DMS153 treated with DMSO at 0.1 percent for 48 hours (cell line): ENCODE measurements around the gene CPED1.
"Not testable (repeated sequence)": the region's sequence is repeated elsewhere in the genome, so short reads cannot be mapped to it uniquely, and the experiment has no call there.

ENCODE experiments used
- DNase-seq: peaks from one replicate; lab custom pipeline; 2025; ENCODE audit not compliant: unreplicated experiment; lab: John Stamatoyannopoulos, UW

CPED1 gene

GRCh38 chr7:121017586-121017985 is 29.1 kb downstream of the CPED1 start:
- DNase-seq = no peak

- DNase-seq = no peak
Measured at GRCh38 chr7:121019018-121019417, 30.5 kb downstream of the CPED1 start.

GRCh38 chr7:121020249-121020988 is 31.9 kb downstream of the CPED1 start:
- DNase-seq = no peak

DNA sequence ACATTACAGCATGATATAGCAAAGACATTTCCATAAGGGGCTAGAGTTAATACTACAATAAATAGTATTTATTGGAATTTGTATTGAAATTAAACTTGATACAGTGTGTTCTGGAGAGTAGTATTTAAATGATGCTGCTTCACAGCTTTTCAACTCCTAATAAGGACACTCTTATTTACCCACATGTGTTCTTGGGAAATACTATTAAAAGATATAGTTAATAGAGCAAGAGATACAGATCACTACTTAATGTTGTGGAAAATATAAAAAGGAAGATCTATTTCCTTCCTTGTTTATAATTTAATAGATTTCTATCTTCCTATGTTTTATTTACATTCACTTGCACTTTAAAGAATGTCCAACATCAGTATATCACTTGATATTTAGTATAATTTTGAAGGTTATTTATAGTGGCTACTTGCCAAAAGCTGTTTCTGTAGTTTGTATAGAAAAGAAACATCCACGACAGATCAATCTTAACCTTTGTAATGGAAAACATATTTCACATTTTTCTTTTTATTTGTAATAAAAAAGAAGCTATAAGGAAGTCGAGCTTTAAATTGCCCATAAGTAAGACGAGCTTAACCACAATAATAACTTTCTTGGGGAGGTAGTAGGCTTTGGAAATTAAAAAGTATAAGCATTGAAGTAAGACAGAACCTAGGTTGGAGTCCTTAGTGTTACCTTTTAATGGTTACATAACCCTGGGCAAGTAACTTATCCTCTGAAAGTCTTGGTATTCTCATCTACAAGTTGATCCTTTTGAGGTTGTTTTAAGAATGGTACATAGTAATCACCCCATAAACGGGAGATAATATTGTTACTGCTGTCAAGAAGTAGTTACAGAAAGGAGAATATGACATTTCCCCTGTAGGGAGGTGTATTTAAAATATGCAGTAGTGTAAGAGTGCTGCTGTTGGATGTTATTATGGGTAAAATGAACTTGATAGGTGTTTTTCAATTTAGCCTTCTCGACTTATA is 32.8 kb downstream of the CPED1 start:
- DNase-seq = no peak

- DNase-seq = no peak
Measured at GRCh38 chr7:121023194-121023593, 34.7 kb downstream of the CPED1 start.

GRCh38 chr7:121023683-121024511 is 35.4 kb downstream of the CPED1 start:
- DNase-seq = no peak

DNA sequence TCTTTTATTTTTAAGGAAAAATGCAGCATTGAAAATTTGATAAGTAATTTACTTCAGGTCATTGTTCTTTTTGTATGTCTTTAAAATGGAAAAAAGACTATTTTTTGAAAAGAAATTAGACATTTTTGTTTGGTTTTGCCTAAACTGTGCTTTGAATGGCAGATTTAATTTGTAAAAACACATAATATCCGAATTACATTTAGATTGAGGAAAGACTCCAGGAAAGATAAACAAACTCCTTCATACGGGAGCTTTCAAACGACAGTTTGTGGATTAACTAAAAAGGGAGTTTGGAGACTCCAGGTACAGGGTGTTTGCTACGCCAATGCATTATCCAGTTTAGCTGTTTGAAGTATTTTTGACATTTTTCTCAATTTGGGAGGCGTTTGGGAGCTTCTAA is 36.1 kb downstream of the CPED1 start:
- no peak for DNase-seq

GRCh38 chr7:121026159-121026558 is 37.6 kb downstream of the CPED1 start:
- DNase-seq = no peak

DNA sequence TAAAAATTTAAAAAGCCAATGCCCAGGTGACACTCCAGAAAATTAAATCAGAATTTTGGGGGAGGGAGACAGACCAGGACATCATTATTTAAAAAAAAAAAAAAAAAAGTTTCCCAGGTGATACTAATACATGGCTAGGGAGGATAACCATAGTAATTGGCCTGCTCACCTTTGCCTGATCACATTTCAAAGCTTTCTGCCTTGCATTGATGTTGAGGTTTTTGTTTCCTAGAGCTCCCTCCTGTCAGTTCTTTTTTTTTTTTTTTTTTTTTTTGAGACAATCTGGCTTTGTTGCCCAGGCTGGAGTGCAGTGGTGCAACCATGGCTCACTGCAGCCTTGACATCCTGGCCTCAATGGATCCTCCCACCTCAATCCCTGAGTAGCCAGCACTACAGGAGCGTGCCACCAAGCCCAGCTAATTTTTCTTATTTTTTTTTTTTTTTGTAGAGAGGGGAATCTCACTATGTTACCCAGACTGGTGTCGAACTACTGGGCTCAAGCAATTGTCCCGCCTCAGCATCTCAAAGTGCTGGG is 38.1 kb downstream of the CPED1 start:
- DNase-seq = no peak

DNA sequence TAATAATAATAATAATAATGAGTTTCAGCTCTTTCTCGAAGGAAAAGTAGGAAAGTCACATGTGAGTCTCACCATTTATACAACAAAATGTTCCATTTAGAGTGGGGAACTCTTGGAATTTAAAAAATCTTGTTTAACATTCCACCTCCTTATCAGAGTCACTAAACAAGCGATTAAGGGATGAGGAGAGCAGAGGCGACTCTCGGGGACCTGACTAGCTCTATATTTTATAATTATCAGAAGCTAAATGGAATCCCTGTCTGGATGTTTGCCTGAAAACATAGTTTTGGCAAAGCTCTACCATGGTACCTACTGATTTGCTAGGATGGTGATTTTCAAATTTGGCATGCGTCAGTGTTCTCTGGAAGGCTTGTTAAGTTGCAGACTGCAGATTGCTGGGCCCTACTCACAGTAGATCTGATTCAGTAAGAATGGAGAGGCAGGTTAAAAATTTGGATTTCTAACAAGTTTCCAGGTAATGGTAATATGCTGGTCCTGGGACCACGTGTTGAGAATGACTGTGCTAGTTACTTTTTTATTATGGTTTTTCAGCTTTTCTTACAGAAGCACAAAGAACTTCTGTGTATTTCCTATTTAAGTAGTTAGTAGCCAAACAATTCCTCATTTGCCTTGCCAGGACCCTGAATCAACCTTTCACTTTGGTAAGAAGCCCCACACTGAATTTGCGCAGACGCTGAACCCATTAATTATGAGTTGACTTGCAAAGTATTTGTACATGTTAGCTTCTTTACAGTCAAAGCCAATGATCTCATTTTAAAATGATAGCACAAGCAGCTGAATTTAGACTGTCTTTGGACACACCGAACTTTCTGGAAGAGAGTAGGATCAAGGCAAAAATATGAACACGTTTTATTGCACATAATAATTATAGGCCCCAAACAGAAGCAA is 39.5 kb downstream of the CPED1 start:
- DNase-seq = no peak

DNA sequence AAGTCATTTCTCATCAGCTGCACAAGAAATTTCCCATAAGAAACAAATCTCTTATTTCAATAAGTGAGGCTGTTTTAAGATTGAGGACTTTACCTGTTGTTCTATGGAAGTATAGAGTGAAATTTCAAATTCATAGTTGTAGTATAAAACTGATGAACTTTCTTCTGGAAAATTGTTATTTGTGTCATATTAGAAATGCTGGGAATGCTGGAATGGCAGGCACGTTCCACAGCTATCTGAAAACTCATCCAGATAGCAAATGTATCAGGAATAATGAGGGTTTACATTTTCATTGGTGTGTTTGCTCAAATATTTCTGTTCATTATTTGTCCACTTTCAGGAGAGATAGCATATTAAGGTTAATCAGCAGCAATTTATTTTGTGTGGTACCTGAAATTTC is 40.8 kb downstream of the CPED1 start:
- DNase-seq = no peak

- no peak for DNase-seq
Measured at GRCh38 chr7:121030308-121030707, 41.8 kb downstream of the CPED1 start.

- DNase-seq = no peak
Measured at GRCh38 chr7:121032645-121033460, 44.3 kb downstream of the CPED1 start.

- no peak for DNase-seq
Measured at GRCh38 chr7:121034929-121035328, 46.4 kb downstream of the CPED1 start.

- DNase-seq = not testable (repeated sequence)
Measured at GRCh38 chr7:121036776-121037175, 48.3 kb downstream of the CPED1 start.

DNA sequence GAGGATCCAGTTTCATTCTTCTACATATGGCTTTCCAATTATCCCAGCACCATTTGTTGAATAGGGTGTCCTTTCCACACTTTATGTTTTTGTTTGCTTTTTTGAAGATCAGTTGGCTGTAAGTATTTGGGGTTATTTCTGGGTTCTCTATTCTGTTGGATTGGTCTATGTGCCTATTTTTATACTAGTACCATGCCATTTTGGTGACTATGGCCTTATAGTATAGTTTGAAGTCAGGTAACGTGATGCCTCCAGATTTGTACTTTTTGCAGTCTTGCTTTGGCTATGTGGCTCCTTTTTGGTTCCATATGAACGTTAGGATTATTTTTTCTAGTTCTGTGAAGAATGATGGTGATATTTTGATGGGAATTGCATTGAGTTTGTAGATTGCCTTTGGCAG is 48.8 kb downstream of the CPED1 start:
- not testable (repeated sequence) for DNase-seq

- DNase-seq = no peak
Measured at GRCh38 chr7:121037957-121038716, 49.6 kb downstream of the CPED1 start.
